Measurements from ENCODE around the gene ACOT12. TPM values are rescaled to one million over a fixed set of nuclear protein-coding genes. Genes with fewer than 3 reads are reported as not detected.
A peak's percentile ranks its signal among the peaks of the same experiment; 100 is the strongest.

The ACOT12 gene
- total RNA-seq, 1 experiment from 2014 or later = not detected

- TF ChIP-seq CTCF (conservative IDR thresholded peaks at IDR 0.05) = peak; percentile 30; the same call in 1 of the 3 replicates
- H2BK15ac ChIP-seq (ENCODE audit: low read depth, low read length) = no peak overlapping the region
- H3K4ac ChIP-seq (ENCODE audit: low read depth, low read length) = no peak overlapping the region
- H3K79me2 ChIP-seq (ENCODE audit: insufficient read depth, low read length) = no peaks in the 10 kb centered on the region
- no peak overlapping the region for H2BK12ac ChIP-seq (ENCODE audit: insufficient read length, low read depth, low read length)
- DNase-seq = no peak
- Mint-ChIP-seq H3K9me3 (peaks cover 0 to 3% of the 10 kb centered on the region in 2 experiments; a peak in 3 of 5 replicates), H3K4me1 (0 out of 4 replicates have a peak, but pooled peaks cover 0 to 4% of the 10 kb centered on the region in 2 experiments), H3K4me3 (peak overlapping the region; percentile 71 to 90), H3K27ac (no peak overlapping the region), H3K27me3 (ENCODE audit: low read depth) (peaks cover 40% of the 10 kb centered on the region), H3K36me3 (ENCODE audit: insufficient read depth in 1 of 3, low read depth in 3 of 3) (no peaks in the 10 kb centered on the region; a peak in 2 of 7 replicates)
- no peak overlapping the region for H2AK5ac ChIP-seq (ENCODE audit: insufficient read length, low read length)
- H2BK5ac ChIP-seq (ENCODE audit: insufficient read length, low read length) = no peak overlapping the region
- no peaks in the 10 kb centered on the region for H4K20me1 ChIP-seq (ENCODE audit: control insufficient read depth, insufficient read depth, insufficient read length)
- no peak overlapping the region for H2AFZ ChIP-seq (ENCODE audit: low read length)
- H3K18ac ChIP-seq (ENCODE audit: insufficient read length, low read depth, low read length) = no peak overlapping the region
- no peak overlapping the region for H4K5ac ChIP-seq (ENCODE audit: insufficient read length, low read depth, low read length)
- H4K8ac ChIP-seq (replicated peaks; ENCODE audit: insufficient read length, low read depth, low read length) = no peak overlapping the region
- no peak overlapping the region for H3K27ac ChIP-seq (ENCODE audit: insufficient read length, low read depth, low read length)
- H3T11ph ChIP-seq (ENCODE audit: low read length) = no peak overlapping the region
- H3K9ac ChIP-seq (ENCODE audit: extremely low read depth, insufficient read length, low read length) = no peak overlapping the region
- no peak overlapping the region for H2BK20ac ChIP-seq (ENCODE audit: low read depth, low read length, poor library complexity, severe bottlenecking)
- H3K27me3 ChIP-seq (ENCODE audit: insufficient read depth, low read length) = no peaks in the 10 kb centered on the region
- peak overlapping the region; percentile 89 for H3K4me2 ChIP-seq (ENCODE audit: insufficient read depth, insufficient read length, low read length)
- peak overlapping the region; percentile 63; the same call in 1 of the 2 replicates for H3K14ac ChIP-seq (ENCODE audit: insufficient read depth, low read length)
- WGBS (ENCODE audit: extremely low coverage, insufficient read length, low lambda C conversion rate) = no CpG with 5 or more reads among the region's 10 CpGs
- peaks cover 3% of the 10 kb centered on the region for H3K23me2 ChIP-seq (ENCODE audit: insufficient read length, low read depth, low read length, poor library complexity, severe bottlenecking)
- no peaks in the 10 kb centered on the region for H3K9me3 ChIP-seq (ENCODE audit: control insufficient read depth, low read depth, low read length)
- no peaks in the 10 kb centered on the region for H3K79me1 ChIP-seq (ENCODE audit: insufficient read depth, low read depth, low read length, poor library complexity, severe bottlenecking)
- H2BK120ac ChIP-seq (ENCODE audit: low read depth, low read length, poor library complexity, severe bottlenecking) = no peak overlapping the region
- H3K4me1 ChIP-seq (ENCODE audit: insufficient read depth, low read length) = no peaks in the 10 kb centered on the region
- H3K23ac ChIP-seq (ENCODE audit: insufficient read length, low read depth, low read length) = no peak overlapping the region
- H3K56ac ChIP-seq (ENCODE audit: insufficient read length, low read depth, low read length) = no peak overlapping the region
- H4K91ac ChIP-seq (ENCODE audit: insufficient read length, low read depth, low read length) = no peak overlapping the region
Observed at GRCh38 chr5:81393430-81393782, 528 bp downstream of the ACOT12 start.

Measured in H9 (cell line).